GM12878 (cell line): Measurements from ENCODE around the gene PTPRN2.

Source experiments
- ASH2L ChIP-seq: fragments of 300-600, 200-600 bp; sonication (generic); IDR thresholded peaks from 2 replicates; pipeline ENCODE4 v1.6.1; 2017; ENCODE audit warnings: low read depth, mild to moderate bottlenecking, borderline replicate concordance
- CHD2 ChIP-seq: IDR thresholded peaks from 2 replicates; pipeline ENCODE4 v1.6.1; 2011; ENCODE audit warnings: low read depth, low read length, improper control_type of control experiment, borderline replicate concordance

GRCh38 chr7:158050441-158050977 lies 537.1 kb downstream of the PTPRN2 start:
- TF ChIP-seq ASH2L (no peak), CHD2 (no peak)
